ENCODE data around the gene PANK3.
"Not testable (repeated sequence)": the region's sequence is repeated elsewhere in the genome, so short reads cannot be mapped to it uniquely, and the experiment has no call there.

PANK3 gene

DNA sequence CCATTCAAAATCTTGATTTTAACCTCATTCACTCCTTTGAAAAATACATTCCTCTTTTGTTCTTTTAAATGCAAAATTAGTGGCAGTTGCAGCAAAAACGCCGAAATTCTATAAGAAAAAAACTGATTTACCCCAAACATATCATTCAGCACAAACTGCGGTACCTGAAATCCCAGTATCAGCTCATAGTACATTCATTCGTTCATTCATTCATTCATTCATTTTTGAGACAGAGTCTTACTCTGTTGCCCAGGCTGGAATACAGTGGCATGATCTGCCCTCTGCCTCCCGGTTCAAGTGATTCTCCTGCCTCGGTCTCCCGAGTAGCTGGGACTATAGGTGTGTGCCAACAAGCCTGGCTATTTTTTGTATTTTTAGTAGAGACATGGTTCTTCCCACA lies 29.6 kb downstream of the PANK3 start:
- no peak for DNase-seq

DNA sequence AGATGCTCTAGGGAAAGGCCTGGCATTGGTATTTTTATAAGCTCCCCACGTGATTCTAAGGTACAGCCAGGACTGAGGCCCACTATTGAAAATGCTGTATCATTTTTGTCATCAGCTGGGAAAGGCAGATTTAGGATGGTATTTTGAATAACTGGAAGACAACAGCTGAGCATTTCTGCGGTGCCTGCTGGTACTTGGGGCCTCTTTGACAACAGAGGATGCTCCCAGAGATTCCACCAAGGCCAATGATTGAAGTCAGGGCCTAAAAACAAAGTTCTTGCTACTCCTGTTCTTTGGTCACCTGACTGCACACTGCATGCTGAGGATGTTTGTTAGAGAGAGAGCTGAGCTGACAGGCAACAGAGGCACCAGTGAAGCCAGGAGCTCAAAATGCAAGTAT lies 42.0 kb downstream of the PANK3 start:
- DNase-seq = no peak

DNA sequence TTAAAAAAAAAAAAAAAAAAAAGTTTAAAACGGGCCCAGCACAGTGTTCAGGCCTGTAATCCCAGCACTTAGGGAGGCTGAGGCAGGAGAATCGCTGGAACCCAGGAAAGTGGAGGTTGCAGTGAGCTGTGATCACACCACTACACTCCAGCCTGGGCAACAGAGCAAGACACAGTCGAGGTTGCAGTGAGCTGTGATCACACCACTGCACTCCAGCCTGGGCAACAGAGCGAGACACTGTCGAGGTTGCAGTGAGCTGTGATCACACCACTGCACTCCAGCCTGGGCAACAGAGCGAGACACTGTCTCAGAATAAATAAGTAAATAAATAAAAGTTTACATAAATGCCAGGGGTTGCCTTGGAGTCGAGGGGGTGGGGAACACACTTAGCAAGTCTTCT lies 44.8 kb downstream of the PANK3 start:
- DNase-seq = not testable (repeated sequence)

DNA sequence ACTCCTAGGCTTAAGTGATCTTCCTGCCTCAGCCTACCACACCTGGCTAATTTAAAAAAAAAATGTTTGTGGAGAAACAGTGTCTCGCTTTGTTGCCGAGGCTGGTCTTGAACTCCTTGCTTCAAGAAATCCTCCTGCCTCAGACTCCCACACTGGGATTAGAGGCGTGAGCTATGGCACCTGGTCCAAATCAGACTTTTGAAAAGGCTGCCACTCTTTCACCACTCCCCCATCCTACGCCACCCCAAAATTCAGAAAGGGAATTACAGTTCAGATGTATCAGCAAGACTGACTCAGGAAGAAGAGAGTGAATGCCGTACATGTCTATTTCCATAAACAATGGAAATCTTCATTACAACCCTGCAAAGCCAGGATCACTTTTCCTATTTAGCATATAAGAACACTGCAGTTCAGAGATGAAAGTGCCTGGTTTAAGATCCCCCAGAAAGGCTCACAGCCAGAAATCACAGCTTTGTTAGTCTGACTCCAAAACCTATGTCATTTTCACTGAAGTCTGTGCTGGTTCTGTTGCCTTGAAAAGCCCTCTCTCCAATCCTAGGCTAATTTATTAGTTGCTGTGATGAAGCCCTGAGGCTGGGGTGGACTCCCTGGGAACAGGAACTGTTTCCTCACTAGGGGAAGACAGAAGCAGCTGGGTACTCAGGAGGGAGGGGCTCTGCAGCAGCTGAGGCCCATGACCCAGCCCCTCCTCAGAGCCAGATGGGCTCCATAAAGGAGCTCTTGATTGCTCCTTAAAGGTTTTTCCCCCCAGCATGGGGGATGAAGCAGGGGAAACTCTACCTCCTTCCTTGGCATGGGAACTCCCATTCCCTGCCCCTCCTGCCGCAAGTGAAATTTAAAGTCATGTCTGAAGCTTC lies 46.9 kb downstream of the PANK3 start:
- DNase-seq = no peak

DNA sequence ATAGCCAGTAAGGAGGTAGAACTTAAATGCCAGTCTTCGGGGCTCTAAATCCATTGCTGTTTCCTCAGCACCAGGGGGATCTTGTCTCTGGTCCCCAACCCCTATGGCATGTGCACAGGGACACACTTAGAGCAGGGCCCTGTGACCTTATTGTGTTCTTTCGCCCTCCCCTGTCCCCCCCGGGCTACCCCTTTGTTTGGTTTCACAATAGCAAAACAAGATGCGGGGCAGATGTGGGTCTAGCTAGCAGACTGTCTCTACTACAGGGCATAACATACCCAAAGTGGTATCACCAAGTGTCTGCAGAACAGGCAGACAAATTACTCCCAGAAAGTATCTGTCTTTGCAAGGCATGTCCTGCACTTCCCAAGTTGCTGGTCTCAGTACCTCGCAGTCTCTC lies 48.0 kb downstream of the PANK3 start:
- DNase-seq = no peak

DNA sequence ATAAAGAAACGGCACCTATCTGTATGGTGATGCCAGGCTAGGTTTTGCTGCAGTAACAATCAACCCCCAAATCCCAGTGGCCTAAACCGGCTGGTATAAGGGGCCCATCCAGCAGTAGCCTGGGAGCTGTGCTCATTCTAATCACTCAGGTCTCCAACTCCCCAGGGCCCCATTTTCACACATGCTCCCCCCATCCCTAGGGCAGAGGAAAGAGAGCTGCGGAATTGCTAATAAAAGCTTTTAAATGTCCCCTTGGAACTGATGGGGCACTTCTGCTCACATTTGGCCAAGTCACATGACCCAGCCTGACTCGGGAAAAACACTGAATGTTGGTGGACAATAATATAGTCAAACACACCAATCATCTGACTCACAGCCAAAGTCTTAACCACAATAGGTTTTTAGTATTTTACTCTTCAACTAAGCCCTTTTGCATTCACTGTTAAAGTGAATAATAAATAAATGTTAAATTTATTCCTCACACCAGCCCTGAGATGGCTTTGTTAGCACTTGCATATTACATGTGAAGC lies 48.5 kb downstream of the PANK3 start:
- DNase-seq = no peak

DNA sequence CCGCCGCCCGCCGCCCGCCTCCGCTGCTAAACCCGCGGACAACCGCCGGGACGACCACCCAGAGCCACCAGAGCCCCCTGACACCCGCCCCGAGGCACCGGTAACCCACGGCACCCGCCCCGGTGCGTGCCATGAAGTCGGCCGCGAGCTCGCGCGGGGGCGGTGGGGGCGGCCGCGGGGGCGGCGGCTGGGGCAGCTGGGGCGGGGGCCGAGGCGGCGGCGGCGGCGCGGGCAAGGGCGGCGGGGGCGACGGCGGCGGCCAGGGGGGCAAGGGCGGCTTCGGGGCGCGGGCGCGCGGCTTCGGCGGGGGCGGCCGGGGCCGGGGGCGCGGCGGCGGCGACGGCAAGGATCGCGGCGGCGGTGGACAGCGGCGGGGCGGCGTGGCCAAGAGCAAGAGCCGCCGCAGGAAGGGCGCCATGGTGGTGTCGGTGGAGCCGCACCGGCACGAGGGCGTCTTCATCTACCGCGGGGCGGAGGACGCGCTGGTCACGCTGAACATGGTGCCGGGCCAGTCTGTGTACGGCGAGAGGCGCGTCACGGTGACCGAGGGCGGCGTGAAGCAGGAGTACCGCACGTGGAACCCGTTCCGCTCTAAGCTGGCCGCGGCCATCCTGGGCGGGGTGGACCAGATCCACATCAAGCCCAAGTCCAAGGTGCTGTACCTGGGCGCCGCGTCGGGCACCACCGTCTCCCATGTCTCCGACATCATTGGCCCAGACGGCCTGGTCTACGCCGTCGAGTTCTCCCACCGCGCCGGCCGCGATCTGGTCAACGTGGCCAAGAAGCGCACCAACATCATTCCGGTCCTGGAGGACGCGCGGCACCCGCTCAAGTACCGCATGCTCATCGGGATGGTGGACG lies 49.6 kb downstream of the PANK3 start:
- DNase-seq = no peak

DNA sequence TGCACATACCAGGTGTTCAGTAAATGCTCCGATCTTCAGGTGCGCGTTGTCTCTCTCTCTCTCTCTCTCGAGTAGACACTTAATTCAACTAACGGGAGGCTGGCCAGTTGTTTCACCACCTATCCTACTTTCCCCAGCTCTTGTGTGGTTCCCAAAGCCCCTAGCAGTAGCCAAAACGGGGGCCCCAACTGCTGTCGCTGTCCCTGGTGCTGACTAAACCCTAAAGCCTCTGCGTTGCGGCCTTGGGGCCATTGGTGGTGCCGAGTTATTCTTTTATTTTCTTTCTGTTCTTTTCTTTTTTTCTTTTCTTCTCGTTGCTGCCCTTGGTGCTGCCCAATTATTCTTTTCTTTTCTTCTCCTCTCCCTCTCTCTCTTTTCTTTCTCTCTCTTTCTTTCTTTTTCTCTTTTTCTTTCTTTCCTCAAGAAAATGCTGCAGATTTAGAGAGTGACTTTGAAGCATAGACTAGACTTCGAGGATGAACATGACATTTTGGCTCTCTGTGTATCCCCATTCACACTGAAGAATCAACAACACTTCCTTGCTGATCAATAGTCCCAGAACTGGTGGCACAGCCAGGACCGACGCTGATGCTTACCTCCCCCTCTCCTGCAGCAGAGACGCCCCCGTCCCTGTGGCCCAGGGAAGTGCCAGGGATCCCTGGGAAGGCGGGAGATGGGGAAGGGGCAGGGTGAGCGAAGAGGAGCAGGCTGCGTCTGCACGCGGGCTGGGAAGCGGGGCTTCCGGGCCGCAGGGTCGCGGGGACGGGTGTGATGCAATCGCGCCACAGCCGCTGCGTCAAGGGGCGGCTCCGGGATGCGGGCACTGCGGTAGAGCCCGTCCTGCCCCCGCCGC lies 50.4 kb downstream of the PANK3 start, which contains the start of gene FBLL1:
FBLL1 (plus strand) TSS at position 785 of the 853 bp plus-strand sequence. CDS start 200 bp downstream, outside the sequence.
- no peak for DNase-seq

DNA sequence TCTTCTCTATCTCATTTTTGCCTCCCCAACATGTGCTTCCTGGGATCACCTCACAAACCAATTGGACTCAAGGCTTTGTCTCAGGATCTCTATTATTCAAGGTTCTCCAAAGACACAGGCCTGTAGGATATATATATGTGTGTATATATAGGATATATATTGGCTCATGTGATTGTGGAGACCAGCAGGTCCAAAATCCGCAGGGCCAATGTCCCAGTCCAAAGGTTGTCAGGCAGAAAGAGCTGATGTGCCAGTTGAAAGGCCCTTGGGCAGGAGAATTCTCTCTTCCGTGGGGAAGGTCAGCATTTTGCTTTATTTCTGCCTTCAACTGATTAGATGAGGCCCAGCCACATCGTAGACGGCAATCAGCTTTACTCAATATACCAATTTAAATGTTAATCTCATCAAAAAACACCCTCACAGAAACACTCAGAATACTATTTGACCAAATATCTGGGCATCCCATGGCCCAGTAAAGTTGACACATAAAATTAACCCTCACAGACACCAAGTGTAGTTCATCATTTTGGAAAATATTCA lies 51.3 kb downstream of the PANK3 start:
- no peak for DNase-seq

DNA sequence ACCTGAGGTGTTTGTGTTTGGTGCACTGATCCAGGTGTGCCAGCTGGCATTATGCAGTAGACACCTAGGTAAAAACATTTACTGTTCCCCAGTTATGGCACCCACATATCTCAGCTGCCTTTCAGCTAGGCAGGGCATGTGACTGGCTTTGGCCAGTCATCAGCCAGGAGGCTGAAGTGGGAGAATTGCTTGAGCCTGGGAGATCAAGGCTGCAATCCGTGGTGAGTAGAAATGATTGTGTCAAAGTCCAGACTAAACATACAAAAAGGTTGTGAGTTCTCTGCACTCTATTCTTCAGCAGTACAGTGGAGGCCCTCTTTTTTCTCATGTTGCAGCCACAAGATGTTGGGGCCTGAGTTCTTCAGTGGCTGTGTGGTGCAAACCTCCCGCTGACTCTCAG lies 53.3 kb downstream of the PANK3 start:
- DNase-seq = no peak

DNA sequence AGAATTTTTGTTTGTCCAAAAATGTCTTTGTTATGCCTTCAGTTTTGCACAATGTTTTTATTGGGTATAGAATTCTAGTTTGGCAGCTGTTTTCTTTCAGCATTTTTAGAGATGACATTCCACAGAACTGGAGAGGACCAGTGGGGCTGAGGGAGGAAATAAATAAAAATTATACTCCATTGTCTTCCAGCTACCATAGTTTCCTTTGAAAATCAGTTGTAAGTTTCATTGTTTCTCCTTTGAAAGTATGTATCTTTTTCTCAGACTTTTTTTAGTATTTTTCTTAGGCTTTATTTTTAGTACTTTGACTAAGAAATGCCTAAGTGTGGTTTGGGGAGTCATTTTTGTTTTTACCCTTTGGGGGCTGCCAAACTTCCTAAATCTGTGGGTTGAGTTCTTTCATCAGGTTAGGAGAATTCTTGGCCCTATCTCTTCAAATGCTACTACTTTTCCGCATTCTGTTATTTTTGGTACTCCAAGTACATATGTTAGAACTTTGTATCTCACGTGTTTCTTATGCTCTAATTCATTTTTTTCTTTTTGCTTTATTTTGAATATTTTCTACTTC lies 65.2 kb downstream of the PANK3 start:
- DNase-seq = no peak

DNA sequence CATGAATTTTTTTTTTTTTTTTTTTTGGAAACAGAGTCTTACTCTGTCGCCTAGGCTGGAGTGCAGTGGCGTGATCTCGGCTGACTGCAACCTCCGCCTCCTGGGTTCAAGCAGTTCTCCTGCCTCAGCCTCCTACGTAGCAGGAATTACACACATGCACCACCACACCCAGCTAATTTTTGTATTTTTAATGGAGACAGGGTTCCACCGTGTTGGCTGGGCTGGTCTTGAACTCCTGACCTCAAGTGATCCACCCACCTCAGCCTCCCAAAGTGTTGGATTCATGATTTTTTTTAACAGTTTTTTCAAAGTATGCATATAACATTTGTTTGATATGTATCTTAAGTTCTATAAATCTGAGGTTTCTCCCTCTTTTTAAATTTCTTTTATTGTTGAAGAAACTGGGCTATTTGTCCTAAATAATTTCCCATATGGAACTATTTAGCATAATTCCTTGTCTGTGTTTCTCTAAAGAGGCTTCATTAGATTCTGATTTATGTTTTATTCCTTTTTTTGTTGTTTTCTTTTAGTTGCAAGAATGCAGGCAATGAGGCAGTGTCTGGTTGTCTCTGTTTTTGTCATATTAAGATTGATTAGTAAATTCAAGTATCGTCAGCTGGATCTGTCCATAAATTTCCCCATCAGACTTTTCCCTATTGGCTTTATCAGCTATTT lies 76.5 kb downstream of the PANK3 start:
- no peak for DNase-seq
